GM12878 (cell line): ENCODE data around the gene NOP10. TPM values are rescaled to one million over a fixed set of nuclear protein-coding genes. Genes with fewer than 3 reads are reported as not detected.

Source experiments
- ATF2 ChIP-seq: IDR thresholded peaks from 2 replicates; pipeline ENCODE4 v1.6.1; 2012; ENCODE audit warnings: low read length, inconsistent platforms
- CEBPB ChIP-seq, 2 experiments: fragments of 150-350 bp in 1 of 2; IDR thresholded peaks; 2 replicates each; pipeline ENCODE4 v1.6.1; 2012 to 2014; ENCODE audit warnings: low read depth in 2 of 2, low read length in 2 of 2, borderline replicate concordance in 1 of 2, inconsistent platforms in 1 of 2
- IRF5 ChIP-seq: fragments of 450-650 bp; IDR thresholded peaks from 2 replicates; pipeline ENCODE4 v1.6.1; 2017; ENCODE audit warnings: borderline replicate concordance
- PML ChIP-seq: IDR thresholded peaks from 2 replicates; pipeline ENCODE4 v1.6.1; 2012; ENCODE audit warnings: low read length, inconsistent platforms
- SKIL ChIP-seq: fragments of 450-650 bp; IDR thresholded peaks from 2 replicates; pipeline ENCODE4 v1.6.1; 2017; ENCODE audit warnings: mild to moderate bottlenecking, low read depth, inconsistent platforms; ENCODE audit not compliant: poor library complexity, severe bottlenecking
- ZBTB40 ChIP-seq: fragments of 450-650 bp; IDR thresholded peaks from 2 replicates; pipeline ENCODE4 v1.6.1; 2016; ENCODE audit warnings: mild to moderate bottlenecking, moderate library complexity, borderline replicate concordance
- polyA plus RNA-seq, 11 experiments: library from polyadenylated mRNA; depleted of rRNA in 4 of 11; unstranded in 6 of 11; stranded (reverse) in 5 of 11; fragments of >200 nt; fragmentation: Nextera tagmentation in 4 of 11; fragmentation: Illumina TruSeq in 1 of 11; extraction: Ambion mirVana in 4 of 11; extraction: Trizol in 1 of 11; gene quantifications; 1 replicate in 1 of 11; 2 replicates in 10 of 11; pipeline versions ENCODE4 v1.2.1 to v1.2.3, GENCODE V29; 2011 to 2016; ENCODE audit warnings: inconsistent platforms in 2 of 11, missing spikeins in 2 of 11, low read depth in 1 of 11
- total RNA-seq, 4 experiments: library from RNA; depleted of rRNA in 3 of 4; stranded (reverse); fragments of >200 nt in 3 of 4; fragmentation: Illumina TruSeq in 1 of 4; extraction: Trizol in 1 of 4; gene quantifications; 2 replicates each; pipeline versions ENCODE4 v1.2.1 to v1.2.3, GENCODE V29; 2013 to 2021

Gene NOP10
- total and polyA plus RNA-seq, 10 of the 15 experiments (the other 5 are each of a cell fraction or from before 2014, with no cell fraction given): 225 to 1,778 (median 537) TPM

- no peak for TF ChIP-seq ZBTB40
- no peak for TF ChIP-seq CEBPB (IDR thresholded peaks at IDR 0.05; ENCODE audit: borderline replicate concordance in 1 of 2, low read depth in 2 of 2, low read length in 2 of 2)
- TF ChIP-seq ATF2: no peak
- TF ChIP-seq PML: no peak
- TF ChIP-seq IRF5: no peak
- no peak for TF ChIP-seq SKIL
Observed at GRCh38 chr15:34361278-34361677, 18.3 kb upstream of the NOP10 start (continued).
